NCI-H226 (cell line): ENCODE results near the gene USP51.
"Not testable (repeated sequence)": the region's sequence is repeated elsewhere in the genome, so short reads cannot be mapped to it uniquely, and the experiment has no call there.

Source experiments
- DNase-seq: peaks from one replicate; pipeline ENCODE4 v3.0.0-alpha.2; 2015

USP51 gene

DNA sequence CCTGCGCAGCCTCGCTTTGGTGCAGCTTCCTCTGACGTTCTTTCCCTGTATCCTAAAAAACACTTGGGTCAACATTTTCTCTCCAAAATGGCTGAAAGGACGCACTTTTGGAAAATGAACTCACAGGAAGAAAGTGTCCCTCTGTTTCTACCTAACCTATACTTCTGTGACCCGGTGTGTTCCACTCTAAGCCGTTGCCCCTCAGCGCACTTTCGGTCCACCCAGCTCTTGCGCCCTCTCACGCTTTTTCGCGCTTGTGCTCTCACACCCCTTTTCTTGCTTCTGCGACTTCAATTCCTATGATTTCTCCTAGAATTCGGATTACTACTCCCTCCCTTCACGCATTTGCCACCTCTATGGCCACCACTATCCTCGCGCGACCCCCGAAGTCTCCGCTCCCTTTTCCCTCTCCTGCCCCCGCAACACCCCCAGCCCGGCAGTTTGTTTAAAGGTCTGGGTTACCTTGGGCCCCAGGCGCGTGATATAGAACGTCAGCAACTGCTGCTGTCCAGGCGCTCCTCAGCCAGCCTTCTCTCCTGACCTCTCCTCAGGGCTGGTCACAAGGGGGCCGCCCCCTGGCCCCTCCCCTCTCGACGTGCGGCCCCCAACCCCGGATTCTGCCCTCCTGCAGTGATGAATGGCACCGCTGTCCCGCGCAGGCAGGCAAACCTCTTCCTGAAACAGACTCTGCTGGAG, at the start of gene USP51:
Gene USP51, minus strand, starts transcription at position 535 of the 696 bp plus-strand sequence. CDS start 909 bp downstream, outside the sequence.
- no peak for DNase-seq

DNA sequence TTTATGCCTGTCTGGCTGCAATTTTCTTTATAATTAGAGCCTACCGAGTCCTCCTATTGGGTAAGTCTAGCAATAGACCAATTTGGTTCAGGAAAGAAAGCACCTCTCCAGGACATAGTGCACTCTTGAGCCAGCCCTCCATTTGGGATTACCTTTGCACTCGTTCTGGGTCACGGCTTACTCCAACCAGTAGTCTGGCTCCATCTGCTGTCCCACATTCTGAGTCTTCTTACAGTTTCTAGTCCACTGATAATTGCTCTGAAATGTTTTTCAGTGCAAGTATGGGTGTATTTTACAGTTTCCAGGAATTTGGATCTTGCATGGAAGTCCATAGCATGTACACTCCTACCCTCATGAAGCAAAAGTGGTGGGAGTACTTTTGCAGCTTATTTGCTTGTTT, 34.8 kb upstream of the USP51 start:
- DNase-seq: no peak

DNA sequence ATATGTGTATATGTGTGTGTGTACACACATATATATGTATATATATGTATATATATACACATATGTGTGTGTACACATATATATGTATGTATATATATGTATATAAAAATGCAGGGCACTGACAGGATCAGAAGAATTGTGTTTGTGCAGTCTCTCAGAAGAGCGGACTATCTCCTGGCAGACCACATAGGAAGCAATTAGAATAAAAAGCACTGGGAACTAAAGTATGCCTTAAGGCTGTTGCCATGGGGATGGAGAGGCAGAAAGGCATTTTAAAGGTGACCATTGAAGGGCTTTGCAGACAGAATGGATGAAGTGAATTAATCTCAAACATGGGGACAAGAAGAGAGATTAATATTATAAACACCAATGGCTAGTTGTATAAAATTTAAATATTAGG, 33.7 kb upstream of the USP51 start:
- no peak for DNase-seq

DNA sequence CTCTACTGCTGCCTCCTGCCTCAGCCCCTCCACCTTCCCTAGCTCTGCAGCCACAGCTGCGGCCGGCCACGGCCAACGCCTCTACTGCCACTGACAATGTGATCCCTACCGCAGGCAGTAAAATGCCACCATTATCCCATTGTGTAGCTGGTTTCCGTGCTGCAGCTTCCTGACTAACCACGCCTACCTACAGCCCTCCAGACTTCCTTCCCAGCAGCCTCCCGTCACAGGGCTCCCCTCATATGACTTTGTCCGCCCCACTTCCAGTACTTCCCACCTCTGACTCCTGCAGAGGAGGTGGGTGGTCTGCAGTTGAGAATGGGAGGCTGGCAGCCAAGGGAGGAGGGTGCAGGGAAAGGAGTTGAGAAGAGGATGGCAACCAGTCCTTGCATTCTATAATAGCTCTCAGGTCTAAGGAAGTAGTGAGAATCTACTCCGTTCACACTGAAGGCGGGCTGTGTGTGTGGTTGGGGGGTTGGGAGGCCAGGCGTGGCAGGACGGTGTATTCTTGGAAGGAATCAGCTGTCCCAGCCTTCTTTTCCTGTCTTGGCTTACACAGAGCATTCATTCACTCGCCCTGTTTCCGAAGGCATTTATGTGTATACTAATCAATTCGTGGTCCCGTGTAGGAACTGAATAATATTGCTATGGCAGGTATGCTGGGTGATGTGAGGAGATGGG, 33.1 kb upstream of the USP51 start:
- no peak for DNase-seq

DNA sequence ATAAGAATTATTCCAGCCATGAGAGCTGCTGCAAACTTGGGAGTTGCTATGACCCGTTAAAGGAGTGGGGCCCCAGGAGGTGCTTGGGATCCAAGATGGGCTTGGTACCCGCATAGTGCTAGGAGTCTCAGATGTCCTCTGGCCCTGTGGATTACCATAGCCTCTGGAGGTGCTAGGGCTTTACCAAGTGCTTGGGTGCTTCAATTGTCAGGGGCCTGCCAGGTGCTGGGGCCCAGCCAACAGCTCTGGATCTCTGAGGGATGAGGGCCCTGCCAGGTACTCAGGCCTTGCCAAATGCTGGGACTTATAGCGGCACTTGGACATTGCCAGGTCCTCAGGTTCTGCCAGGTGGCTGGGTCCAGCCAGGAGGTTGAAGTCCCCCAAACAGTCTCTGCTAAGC, 32.0 kb upstream of the USP51 start:
- DNase-seq: no peak

DNA sequence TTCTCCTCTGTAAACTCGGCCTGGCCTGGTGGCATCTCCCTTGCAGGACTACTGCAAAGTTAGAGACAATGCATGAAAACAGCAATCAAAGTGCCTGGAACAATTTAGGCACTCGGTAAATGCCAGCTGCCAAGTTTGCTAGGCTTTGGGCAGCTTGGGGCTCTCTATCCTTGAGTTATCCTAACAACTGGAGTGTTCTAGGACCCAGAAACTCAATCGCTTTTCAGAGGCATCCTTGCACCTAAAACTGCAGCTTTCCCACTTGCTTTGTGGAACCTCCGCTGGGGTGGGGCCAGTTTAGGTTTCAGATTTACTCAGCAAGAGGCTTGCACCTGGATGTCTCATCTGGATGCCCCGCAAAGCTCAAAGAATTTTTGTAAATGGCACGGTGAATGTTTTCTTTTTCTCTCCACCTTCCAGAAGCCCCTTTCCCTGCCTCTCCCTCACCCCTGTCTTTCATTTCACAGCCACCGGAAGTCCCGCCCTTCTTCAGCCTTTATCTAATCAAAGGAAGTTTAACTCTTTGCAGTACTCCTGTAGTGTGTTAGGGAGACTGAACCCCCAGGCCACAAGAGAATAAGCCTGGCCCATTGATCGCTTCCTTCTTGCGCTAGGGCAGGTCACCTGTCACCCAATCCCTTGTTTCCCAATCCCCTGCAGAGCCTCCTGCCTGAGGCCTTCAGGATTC, 27.3 kb upstream of the USP51 start:
- DNase-seq: not testable (repeated sequence)

DNA sequence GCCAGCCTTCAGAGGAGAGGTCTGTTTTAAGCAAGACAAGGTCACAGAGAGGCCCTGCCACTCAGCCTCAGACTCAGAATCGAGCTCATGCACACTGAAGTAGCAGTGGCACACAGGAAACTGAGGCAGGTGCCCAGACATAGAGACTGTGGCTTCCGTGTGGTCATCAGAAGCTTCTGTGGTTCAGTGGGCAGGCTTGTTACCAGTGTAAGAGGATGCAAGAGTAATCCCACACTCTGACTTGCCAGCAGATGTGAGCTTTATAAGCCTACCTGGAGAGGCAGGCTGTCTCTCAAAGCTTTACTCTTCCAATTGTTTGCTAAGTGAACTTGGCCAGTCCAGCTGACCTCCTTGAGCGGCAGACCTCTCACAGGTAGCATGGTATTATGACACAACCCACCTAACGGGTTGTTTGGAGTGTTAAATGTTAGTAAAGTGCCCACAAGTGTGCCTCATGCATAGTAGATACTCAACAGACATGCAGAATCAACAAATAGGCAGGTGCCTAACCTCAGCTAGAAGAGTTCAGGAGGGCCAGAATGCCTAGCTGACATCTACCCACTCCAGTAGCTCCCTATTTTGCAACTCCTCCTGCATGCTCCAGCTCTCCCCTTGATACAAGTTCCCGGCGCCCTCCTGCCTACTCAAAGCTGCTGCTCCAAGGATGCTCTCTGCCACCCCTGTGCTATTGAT, 23.5 kb upstream of the USP51 start:
- DNase-seq: not testable (repeated sequence)

DNA sequence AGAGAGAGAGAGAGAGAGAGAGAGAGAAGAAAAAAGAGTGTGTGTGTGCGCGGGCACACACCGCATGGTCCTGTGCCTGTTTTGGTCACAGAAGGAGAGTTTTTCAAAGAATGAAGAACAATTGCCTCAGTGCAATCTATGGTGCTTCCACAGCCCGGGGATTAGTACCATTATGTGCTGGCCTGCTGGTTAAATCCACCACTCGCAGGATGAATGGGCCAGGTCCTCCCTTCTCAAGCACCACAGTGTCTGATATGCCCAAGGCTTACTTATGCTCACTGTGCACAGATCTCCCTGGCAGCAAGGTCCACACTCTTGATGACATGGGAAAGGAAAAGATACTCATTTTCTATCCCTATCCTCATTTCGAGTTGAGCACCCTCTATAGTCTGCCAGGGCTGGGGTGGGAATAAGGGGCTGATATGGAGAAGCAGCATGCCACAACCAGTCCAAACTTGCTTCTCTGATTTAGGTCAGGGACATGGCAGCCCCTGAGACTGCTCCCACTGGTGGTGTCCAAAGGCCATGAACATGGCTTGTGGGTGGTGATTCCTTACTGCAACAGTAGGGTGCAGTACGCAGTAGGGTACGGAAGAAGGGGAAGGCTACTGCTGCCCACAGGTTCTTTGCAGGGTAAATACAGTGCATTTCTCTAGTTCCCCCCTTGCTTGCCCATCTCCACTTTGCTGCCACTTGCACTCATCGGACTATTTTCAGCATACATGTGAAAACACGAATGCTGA, 18.9 kb upstream of the USP51 start:
- DNase-seq: not testable (repeated sequence)

DNA sequence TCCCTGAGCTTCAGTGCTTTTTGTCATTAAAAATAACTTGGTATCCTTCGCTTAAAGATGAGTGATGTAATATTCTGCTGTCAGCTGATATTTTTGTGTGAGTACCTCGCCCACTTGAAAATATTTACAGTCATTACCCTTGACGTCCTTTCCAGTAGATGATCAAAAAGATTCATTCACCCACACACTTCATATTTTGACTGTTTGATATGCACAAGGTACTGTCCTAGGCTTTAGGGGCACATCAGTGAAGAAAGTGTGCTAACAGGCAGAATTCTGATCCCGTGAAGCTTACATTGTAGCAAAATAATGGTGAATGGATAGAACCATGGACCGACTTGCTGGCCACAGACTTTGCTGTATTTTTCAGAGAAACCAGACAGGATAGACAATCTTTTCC, 18.1 kb upstream of the USP51 start:
- DNase-seq: not testable (repeated sequence)

DNA sequence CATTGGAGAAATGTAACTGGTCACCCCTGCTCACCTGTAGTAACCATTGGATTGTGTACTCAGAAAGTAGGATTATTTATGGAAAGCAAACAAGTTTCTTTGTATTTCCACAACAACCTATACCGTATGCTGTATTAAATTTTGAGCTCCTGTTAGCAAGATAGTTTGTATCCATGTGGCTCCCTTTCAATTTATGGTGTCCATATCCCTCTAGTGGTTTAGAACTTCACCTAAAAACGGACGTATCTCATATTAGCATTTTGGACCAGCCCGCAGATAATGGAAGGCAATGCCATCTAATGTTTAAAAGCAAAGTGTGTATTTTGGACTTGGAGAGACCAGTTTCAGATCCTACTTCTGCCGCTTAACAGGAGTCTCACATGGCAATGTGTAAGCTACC, 17.4 kb upstream of the USP51 start:
- DNase-seq: not testable (repeated sequence)

DNA sequence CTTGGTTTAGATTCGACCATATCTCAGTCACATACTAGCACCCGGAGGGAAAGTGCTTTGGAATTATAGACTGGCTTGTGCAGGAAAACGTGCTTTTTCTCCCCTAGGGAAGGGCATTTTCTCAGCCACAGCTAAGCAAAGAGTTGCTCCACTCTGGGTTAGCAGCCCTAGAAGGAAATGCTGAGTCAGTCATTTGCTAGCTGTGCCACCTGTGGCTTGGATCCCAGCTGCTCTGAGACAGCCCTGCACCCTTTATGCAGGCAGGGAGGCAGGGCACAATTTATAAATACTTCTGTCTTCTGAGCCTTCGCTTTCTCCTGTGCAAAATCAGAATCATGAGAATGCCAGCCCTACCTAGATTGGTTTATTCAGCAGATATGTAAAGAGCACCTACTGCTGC, 1.3 kb upstream of the USP51 start:
- no peak for DNase-seq

DNA sequence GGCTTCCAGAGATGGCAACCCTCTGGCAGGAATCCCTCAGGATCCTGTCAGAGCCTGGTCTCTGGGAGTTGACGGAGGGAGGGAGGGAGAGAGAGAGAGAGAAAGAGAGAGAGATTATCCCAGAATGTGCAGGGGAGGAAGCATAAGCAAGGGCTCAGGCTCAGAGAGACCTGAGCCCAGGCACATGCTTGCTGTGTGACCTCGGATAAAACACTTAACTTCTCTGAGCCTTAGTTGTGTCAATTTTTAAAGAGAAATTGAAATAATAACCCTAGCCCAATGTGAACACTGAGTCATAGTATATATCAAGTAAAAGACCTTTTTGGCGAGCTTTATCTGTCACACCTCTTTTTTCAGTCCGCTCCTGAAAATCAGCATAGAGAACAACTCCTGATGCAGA, 473 bp upstream of the USP51 start:
- DNase-seq: no peak

DNA sequence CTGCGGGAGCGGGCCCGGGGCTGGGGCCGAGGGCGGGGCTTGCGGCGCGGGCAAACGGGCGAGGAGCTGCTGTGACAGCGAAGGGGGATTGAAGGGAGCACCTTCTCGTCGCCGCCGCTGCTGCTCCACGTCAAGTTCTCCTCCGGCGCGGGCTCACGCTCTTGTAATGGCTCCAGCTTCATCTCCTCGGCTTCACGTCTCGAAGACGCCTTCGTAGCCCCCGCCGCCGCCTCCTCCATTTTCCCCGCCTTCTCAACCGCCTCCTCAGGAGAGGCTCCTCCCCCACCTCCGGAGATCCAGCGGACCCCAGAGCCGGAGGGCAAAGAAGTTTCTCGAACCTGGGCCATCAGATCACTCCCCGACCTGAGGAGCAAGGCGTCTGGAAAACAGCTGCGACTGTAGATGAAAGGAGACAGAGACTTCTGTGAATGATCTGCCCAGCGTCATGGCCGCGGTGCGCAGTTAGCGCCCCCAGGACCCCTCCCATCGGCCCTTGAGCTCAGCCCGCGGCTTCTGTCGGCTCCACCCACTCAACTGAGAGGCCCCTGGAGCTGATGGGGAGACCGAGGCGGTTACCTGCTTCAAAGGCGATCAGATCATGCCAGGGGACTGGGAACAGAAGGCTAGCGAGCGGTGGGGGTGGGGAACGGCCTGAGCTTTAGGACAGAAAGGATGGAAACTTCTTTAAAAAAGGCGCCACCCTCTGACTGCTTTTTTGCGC, 895 bp downstream of the USP51 start:
- peak; percentile 1 for DNase-seq

DNA sequence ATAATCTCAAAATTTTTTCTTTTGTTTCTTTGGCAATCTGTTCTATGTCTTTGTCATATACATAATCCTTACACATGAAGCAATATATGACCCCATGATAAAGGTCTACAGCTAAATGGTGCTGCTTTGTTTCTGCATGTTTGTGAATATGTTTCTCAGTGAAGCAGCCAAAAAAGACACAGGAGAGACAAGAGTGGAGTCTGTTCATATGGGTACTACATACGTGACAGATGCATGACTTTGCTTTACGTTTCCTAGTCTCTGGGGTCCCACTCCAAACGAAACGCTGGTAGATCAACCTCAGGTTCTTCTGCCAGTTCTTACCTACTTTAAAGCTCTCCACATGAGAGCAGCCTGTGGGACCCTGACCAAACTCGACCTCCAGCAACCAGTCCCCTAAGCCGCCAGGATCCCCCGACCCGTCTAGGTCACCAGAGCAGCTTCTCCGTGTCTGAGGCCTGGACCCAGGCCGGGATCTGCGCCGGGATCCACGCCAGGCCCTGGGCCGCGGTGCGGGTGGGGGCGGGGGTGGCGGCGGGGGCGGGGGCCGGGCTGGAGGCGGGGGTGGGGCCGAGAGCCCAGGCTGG, 1.5 kb downstream of the USP51 start:
- no peak for DNase-seq

DNA sequence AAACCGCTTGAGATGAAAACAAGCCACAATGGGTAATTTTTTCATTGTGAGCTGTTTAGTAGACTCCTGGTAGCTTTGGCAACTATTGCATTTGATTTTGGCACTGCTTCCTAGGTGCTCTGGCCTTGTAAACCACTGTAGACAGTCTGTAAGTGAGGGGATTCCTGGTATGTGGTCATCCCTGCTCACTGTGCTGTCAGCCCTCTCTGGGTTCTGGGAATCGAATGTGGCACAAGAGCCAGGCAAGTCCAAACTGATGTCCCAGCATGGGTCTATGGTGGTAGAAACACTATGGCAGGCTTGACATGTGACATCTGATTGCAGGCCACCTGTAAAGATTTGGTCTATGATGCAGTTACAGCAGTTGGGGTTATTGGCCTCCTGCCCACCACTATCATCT, 2.5 kb downstream of the USP51 start:
- DNase-seq: no peak

DNA sequence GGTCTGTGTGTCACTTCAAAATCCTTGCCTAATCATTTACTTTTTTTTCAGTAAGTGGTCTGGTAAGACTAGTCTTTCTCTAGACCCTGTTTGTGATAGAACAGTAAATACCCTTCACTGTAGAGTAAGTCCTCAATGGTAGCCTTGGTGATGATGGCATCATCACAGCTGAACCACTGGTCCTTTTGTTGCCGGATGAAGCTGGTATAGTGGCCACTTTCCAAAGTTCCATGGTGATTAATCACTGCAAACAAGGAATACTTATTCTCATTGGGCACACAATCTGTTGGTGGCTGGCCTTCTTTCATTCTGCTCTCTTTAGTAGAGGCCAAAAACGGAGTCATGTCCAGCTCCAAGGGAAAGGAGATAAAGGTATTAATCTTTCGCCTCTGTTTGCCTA, 2.9 kb downstream of the USP51 start:
- no peak for DNase-seq

DNA sequence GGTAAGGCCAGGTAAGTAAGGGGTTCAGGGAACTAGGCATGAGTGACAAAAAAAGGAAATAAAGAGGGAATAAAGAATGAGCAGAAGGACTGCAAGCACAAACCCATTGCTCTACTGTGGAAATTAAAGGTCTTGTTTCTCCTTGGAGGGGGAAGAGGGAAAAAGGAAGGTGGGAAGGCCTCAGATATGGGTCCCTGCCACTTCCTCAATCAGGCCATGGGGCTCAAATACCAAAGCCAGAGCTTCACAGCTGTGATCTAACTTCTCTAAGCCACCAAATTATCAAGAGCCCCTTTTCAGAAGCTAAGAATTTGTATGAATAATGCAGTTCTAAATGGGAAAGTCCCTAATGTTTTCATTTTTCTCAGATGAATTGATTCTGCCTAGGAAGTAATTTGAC, 4.7 kb downstream of the USP51 start:
- DNase-seq: no peak

DNA sequence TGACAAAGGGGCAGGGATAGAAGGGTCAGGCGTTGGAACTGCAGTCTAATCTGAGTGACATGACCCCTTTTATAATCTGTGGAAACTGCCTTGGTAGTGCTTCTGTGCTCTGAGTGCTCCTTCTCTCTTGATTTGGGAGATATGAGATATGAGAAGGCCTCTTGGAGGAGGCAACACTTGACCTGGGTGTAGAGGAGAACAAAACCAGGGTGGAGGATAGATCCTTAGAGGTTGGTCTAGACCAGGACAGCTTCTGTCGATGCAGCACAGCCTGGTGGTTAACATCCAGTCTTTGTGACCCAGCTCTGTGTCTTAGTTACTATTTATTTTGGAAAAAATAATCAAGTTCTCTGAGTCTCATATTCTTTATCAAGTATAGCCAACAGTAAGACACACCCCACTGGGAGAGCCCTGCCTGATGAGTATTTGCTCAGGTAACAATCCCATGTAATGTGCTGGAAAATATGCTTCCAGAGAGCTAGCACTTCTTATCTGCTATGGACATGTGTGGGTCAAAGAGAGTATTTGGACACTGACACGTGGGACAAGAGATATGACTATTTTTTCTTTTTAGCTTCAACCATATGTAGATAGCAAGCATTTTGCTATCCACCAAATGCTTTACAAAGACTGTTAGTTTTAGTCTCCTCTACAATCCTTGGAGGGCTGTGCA, 9.1 kb downstream of the USP51 start:
- DNase-seq: no peak

DNA sequence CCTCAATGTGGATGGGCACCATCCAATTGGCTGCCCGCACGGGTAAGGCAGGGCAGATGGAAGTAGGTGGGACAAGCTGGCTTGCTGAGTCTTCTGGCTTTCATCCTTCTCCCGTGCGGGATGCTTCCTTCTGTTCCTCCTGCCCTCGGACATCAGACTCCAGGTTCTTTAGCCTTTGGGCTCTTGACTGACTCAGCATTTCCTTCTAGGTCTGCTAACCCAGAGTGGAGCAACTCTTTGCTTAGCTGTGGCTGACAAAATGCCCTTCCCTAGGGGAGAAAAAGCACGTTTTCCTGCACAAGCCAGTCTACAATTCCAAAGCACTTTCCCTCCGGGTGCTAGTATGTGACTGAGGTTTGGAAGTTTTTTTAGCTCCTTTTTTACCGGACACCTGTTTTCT, 9.7 kb downstream of the USP51 start:
- DNase-seq: not testable (repeated sequence)

DNA sequence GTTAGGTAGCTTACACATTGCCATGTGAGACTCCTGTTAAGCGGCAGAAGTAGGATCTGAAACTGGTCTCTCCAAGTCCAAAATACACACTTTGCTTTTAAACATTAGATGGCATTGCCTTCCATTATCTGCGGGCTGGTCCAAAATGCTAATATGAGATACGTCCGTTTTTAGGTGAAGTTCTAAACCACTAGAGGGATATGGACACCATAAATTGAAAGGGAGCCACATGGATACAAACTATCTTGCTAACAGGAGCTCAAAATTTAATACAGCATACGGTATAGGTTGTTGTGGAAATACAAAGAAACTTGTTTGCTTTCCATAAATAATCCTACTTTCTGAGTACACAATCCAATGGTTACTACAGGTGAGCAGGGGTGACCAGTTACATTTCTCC, 23.9 kb downstream of the USP51 start:
- DNase-seq: not testable (repeated sequence)

DNA sequence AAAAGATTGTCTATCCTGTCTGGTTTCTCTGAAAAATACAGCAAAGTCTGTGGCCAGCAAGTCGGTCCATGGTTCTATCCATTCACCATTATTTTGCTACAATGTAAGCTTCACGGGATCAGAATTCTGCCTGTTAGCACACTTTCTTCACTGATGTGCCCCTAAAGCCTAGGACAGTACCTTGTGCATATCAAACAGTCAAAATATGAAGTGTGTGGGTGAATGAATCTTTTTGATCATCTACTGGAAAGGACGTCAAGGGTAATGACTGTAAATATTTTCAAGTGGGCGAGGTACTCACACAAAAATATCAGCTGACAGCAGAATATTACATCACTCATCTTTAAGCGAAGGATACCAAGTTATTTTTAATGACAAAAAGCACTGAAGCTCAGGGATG, 24.5 kb downstream of the USP51 start:
- not testable (repeated sequence) for DNase-seq
